Ishikawa (cell line): ENCODE measurements around the gene DIPK1B.

Experiments used
- CEBPB ChIP-seq: IDR thresholded peaks from 2 replicates; pipeline ENCODE4 v1.6.1; 2012
- CREB1 ChIP-seq: IDR thresholded peaks from 2 replicates; pipeline ENCODE4 v1.6.1; 2012; ENCODE audit warnings: low read depth
- EGR1 ChIP-seq: IDR thresholded peaks from 2 replicates; pipeline ENCODE4 v1.6.1; 2012
- EP300 ChIP-seq: IDR thresholded peaks from 2 replicates; pipeline ENCODE4 v1.6.1; 2012; ENCODE audit warnings: borderline replicate concordance
- FOXM1 ChIP-seq: IDR thresholded peaks from 2 replicates; pipeline ENCODE4 v1.6.1; 2012; ENCODE audit warnings: low read depth, borderline replicate concordance
- NFIC ChIP-seq: IDR thresholded peaks from 2 replicates; pipeline ENCODE4 v1.6.1; 2012
- RAD21 ChIP-seq: IDR thresholded peaks from 2 replicates; pipeline ENCODE4 v1.6.1; 2012; ENCODE audit warnings: low read depth
- REST ChIP-seq: IDR thresholded peaks from 2 replicates; pipeline ENCODE4 v1.6.1; 2012; ENCODE audit warnings: low read depth, mild to moderate bottlenecking
- TAF1 ChIP-seq: IDR thresholded peaks from 2 replicates; pipeline ENCODE4 v1.6.1; 2012; ENCODE audit warnings: low read depth, mild to moderate bottlenecking
- TCF12 ChIP-seq: IDR thresholded peaks from 2 replicates; pipeline ENCODE4 v1.6.1; 2012; ENCODE audit warnings: low read depth
- TEAD4 ChIP-seq: IDR thresholded peaks from 2 replicates; pipeline ENCODE4 v1.6.1; 2012
- USF1 ChIP-seq: IDR thresholded peaks from 2 replicates; pipeline ENCODE4 v1.6.1; 2012
- YY1 ChIP-seq: IDR thresholded peaks from 2 replicates; pipeline ENCODE4 v1.6.1; 2012; ENCODE audit warnings: low read depth
- ZBTB7A ChIP-seq: IDR thresholded peaks from 2 replicates; pipeline ENCODE4 v1.6.1; 2012; ENCODE audit warnings: low read depth
- TF ChIP-seq, protein P1 (sequence below): IDR thresholded peaks from 2 replicates; pipeline ENCODE4 v1.6.1; 2012

Gene DIPK1B

GRCh38 chr9:136722093-136722968 lies 10.0 kb downstream of the DIPK1B start:
- TF ChIP-seq USF1 = no peak
- no peak for TF ChIP-seq REST
- TF ChIP-seq EGR1 = no peak
- TF ChIP-seq YY1 = no peak
- no peak for TF ChIP-seq TAF1
- no peak for TF ChIP-seq TEAD4
- TF ChIP-seq CEBPB = no peak

GRCh38 chr9:136722969-136723356 lies 10.6 kb downstream of the DIPK1B start:
- TF ChIP-seq TCF12 (peak; percentile 22; the same call in 1 of the 2 replicates), USF1 (no peak)
- TF ChIP-seq, protein P1, sequence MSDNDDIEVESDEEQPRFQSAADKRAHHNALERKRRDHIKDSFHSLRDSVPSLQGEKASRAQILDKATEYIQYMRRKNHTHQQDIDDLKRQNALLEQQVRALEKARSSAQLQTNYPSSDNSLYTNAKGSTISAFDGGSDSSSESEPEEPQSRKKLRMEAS = 0 out of 2 replicates have a peak, but pooled peaks have one; percentile 16

GRCh38 chr9:136723362-136723976 lies 11.1 kb downstream of the DIPK1B start:
- TF ChIP-seq NFIC (peak; percentile 42; the same call in 1 of the 2 replicates), TCF12 (no peak), RAD21 (no peak), ZBTB7A (no peak), YY1 (peak; percentile 44; the same call in 1 of the 2 replicates), CREB1 (no peak)
- TF ChIP-seq, protein P1 = no peak

DNA sequence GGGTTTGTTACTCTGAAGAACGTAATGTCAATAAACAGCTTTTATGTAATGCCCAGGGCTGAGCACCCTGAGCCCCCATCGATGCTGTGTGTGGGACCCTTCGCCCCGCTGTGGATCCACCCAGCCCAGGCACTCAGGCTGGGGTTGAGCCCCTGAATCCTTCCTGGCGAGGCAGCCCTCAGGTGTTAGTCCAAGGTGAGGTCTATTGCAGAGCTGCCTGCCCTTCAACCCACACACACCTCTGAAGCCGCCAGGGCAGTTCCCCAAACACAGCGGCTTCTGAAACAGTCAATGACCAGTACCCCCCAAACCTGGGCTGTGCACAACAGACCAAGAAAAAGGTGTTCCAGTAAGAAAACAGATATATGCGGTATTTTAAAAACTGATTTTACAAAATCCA lies 11.6 kb downstream of the DIPK1B start:
- TF ChIP-seq CREB1 (no peak), ZBTB7A (no peak), EGR1 (no peak), TCF12 (no peak), TAF1 (no peak), NFIC (no peak), TEAD4 (no peak), FOXM1 (no peak), CEBPB (no peak), REST (no peak), USF1 (no peak), RAD21 (no peak), EP300 (no peak), YY1 (no peak)
- TF ChIP-seq, protein P1 = no peak

DNA sequence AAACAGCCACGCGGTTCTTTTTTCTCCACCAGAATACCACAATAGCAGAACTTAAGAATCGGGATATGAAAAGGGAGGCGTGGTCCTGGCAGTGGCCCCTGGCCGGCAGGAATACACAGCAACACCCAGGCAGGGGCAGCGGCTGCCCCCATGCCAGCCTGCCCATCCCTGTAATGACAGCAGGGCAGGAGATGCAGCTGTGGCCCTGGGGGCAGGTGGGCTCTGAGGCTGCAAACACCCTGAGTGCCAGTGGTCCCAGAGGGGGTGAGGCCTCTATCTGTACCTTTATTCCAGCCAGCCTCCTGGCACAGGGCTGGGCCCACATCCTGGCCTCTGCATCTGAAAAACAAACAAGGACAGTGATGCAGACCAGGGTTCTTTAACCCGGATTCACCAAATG lies 12.4 kb downstream of the DIPK1B start:
- no peak for TF ChIP-seq EP300
- no peak for TF ChIP-seq FOXM1
- TF ChIP-seq ZBTB7A = no peak
- TF ChIP-seq TAF1 = no peak
- TF ChIP-seq TCF12 = no peak
- TF ChIP-seq USF1 = no peak
- TF ChIP-seq RAD21 = no peak
- TF ChIP-seq TEAD4 = no peak
- TF ChIP-seq YY1 = no peak
- TF ChIP-seq EGR1 = no peak
- TF ChIP-seq, protein P1 = no peak
- no peak for TF ChIP-seq CEBPB
- TF ChIP-seq NFIC = no peak
- no peak for TF ChIP-seq REST
